HG02763 (cell line): Measurements from ENCODE around the gene APOL2.
"Not testable (repeated sequence)": the region's sequence is repeated elsewhere in the genome, so short reads cannot be mapped to it uniquely, and the experiment has no call there.

Source experiments
- ATAC-seq: cut with Tn5 transposase; IDR thresholded peaks from one replicate; pipeline ENCODE4 v1.9.1; 2021; ENCODE audit warnings: mild to moderate bottlenecking, moderate library complexity; ENCODE audit not compliant: unreplicated experiment

The APOL2 gene

DNA sequence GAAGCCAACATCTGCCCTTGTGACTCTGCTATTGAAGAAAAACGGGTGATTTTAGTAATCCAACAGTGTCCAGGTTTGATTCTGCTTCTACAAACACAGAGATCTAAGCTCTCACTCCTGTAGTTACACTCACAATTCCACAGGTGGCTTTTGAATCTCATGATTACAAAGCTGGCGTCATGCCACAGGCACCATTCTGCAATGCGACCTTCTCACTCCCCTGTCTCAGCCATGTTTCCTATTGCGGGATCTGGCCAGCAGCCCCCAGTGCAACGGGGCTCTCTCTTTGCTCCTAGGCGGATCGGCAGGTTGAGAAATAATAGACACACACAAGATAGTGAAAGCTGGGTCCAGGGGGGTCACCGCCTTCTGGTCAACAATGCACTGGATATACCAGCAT lies 36.4 kb downstream of the APOL2 start:
- ATAC-seq: not testable (repeated sequence)

DNA sequence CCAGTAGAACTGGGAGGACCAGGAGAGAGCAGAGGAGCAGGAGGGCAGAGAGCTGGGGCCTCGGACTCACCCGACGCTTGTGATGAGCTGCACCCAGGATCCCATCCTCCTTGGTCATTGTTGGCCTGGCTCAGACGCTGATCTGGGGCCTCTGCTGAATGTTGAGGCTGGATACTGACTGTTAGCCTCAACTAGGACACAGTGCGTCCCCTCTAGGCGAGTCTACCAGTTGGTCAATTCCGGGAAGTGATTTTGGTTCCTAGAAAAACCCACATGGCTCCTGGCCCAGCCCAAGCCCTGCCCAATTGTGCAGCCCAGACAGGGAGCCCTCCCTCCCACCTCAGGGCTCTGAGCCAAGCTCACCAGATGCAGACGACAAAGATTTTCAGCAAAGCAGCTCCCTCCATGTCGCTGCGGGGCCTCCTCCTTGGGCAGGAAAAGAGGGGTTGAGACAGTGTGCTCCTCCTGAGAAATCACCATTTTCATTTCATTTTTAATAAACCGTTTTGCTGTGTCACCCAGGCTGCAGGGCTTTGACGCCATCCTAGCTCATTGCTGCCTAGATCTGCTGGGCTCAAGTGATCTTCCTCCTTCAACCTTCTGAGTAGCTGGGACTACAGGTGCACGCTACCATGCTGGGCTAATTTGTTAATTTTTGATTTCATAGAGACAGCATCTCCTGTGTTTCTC lies 37.6 kb downstream of the APOL2 start, which contains the start of gene APOL4:
TSS of gene APOL4 (minus strand) at position 180 of the 690 bp plus-strand sequence. CDS start at position 105, 75 bp downstream.
- no peak for ATAC-seq

DNA sequence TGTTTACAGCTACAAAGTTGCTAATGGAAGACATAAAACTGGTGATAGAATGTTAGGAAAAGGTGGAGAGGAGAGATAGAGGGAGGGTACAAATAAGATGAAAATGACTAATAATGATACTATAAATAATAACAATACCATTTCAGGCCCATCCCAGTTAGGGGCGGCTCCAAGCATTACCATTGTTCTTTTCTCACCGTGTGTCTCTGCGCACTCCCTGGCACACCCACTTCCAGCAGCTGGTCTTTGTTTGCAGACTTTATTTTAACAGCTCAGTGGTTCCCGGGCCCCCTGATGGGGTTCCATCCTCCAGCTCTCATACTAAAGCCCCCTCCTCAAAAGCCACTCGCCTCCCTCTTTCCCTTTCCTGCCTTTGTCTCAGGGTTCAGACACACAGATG lies 38.3 kb downstream of the APOL2 start:
- not testable (repeated sequence) for ATAC-seq

DNA sequence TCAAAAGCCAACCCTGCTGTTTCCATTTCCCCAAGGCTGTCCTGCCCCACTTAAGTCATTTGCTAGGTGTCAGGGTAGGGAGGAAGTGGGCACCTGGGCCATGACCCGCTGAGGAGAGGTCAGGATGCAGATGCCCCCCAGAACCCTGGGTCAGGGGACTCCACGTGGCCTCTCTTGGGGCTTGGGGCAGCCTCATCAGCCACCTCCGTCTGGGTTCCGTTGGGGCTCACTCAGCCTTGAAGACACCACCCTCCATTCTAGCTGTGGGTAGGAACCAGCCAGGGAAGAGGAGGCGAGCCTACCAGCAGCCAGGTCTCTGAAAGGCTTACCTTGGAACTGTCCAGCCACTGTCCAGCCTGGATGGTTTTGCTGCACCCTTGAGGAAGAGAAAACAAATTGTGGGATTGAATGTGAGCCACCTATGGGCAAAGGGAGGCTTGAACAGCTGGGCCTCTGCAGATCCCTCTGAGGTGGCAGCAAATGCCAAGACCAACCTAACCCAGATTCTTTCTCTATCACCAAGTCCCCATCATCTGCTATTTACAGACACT lies 40.3 kb downstream of the APOL2 start:
- ATAC-seq: no peak

DNA sequence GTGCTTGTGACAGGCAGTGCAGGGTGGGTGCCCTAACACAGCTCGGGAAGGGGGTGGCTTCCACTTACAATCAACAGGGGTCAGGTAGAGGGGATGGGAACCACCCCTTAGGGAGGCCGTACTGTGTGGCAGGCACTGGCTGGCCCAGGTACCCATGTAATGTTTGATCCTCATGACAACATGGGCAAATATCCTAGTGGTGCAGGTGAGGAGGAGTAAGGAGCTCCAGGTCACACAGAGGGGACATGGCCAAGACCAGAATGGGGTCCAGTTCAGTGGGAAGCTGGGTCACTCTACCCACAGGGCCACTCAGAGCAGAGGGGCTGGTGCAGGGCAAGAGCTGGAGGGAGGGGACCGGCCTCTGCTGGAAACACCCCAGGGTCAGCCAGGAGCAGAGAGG lies 40.8 kb downstream of the APOL2 start:
- ATAC-seq: no peak

DNA sequence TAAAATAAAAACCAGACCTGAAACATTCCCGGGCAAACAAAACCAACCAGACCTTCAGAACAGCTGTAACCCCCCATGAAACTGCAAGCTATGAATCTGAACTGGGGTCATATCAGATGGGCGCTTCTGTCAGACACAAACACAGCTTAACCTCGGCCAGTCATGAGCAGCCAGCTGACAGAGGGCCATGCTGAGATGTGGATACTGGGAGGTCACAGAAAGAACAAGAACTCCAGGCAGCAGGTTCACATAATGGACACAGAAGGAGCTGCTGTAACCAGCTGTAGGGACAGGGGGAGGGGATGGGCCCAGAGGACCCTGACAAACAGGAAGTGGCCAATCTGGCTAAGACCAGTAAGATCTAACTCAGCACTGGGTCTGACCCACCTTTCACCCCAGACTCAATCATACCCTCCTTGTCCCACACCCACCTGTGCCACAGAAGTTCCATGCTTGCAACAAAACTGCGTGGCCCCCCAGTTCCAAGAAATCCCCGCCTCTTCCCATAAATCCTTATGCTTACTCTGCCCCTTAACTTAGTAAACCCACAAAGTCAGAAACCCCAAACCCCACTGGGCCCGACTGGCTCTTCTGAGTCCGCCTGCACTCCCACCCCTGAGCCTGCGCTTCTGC lies 41.7 kb downstream of the APOL2 start:
- no peak for ATAC-seq

DNA sequence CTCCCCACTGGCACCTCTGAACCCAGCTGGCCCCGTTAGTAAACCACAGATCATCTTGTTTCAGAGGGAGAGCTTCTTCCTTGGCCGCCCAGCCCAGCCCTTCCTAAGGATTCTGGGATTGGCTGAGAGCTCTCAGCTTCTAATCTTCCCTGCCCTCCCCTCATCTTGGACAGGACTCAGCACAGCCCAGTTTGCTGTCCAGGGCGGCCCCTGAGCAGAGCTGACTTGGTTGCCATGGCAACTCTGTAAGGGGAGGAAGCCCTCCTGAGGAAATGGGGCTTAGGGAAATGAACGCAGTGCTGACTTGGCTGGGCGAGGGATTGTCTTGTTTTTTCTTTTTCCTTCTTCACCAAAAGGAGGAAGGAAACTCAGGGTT lies 42.3 kb downstream of the APOL2 start:
- no peak for ATAC-seq

DNA sequence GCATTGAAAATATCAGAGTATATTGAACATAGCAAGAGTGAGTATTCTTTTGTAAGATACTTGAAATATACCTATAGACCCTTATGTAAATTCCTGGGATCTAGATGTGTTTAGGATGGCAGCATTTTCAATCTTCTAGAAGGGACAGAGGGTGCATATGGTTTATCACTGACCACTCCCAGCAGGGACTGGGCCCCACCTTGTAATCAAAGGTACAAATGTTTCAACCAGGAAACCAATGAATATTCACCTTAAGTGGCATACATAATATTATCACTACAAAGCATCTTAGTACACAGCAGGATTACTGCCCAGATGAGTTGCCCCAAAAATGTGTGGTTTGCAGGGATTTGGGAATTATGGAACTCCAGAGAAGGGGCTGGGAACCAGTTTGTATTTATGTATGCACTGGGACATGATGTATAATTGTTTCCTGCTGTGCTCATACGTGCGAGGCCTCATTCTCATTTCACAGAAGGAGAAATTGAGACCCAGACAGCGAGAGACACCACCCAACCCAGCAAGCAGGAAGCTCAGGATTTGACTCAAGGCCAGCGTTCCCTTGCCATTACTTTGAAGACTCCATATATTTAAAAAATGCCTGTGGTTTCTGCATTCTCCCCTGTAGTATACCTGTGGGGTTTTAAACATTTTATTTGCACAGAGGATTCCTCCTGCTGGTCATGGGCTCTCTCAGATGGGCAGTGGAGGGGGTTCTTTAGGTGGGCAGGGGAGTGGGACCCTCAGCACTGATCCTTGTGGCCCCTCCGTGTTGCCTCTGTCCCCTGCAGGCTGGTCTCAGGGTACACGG lies 42.9 kb downstream of the APOL2 start:
- no peak for ATAC-seq

DNA sequence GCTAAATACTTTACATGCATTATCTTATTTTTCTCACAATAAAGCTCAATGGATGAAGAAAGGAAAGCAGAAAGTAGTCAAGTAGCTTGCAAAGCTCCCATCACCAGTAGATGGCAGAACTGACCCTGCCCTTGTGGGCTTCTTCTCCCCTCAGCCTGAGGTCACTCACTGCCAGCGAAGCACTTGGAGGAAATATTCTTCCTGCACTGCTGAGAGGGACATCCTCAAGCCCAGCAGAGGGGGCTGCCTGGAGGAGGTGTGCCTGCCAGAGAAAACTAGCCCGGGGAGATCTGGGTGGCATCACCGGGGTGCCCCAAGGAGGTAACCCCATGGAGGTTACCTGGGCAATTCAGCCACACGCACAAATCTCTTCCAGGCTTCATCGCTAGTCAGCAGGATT lies 44.4 kb downstream of the APOL2 start:
- ATAC-seq: no peak

DNA sequence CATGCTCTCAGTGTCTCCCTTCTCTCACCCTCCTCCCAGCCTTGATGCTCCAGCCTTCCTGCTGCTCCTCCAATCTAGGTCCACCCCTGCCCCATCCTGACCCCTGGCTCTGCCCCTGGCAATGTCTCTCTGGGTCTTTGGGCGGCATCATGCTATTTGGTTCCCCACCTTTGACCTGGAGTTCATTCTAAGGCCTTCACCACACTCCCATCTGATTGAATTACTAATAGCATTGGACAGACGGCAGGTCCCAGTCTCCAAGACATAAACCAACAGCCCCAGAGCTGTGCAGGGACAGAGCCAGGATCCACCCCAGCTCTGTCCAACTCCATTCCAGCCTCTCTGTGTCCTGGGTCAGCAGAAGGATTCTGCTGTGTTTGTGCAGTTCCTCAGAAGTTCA lies 44.9 kb downstream of the APOL2 start:
- no peak for ATAC-seq

DNA sequence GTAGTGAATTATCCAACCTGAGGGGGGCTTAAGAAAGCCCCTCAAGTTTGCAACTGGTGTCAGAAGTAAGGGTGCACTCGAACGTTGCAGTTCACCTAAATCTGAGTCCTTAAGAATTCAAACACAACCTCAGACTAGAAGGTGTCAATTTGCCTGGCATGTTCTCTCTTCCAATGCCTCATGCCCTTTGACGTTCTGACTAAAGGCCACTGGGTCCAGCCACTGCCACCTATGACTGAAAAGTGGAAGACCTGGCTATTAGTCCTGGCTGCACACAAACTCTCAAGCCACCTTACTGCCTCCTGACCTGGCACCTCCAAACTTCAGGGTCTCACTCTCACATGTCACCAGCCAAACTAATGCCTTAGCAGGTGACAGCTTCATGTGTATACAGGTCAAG lies 45.8 kb downstream of the APOL2 start:
- no peak for ATAC-seq

DNA sequence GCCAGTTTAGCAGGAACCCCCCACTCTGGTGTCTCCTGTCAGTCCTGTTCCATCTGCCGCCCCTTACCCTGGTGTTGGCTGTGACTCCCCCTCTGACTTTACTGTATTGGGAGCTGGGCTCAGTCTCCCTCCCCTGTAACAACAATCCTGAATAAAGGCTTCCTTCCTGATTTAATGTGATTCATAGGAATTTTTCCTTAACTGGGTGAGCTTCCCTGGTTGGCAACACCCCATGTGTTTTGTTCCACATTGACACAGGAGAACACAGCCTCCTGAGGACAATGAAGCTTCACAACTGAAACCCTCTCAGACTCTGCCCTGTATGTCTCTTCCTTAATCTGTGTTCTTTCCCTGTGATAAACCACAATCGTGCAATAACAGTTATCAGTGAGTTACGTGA lies 46.2 kb downstream of the APOL2 start:
- no peak for ATAC-seq

DNA sequence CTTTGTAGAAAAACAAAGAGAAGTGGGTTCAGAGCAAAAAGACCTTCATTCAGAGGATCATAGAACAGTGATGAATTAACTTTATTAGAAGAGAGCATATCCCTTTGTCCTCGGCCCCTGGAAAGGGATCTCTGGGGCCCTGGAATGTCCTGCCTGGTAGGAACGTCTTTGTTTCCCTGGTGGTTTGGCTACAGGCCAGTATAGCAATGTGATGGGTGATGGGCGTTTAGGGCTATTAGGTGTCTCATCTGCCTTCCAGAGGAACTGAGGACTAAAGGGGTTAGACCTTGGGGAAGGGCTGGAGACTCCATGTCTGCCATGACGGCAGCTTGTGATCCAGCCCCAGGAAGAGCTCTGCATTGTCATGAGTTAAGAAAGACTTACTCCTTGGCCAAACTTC lies 46.8 kb downstream of the APOL2 start:
- ATAC-seq: no peak

DNA sequence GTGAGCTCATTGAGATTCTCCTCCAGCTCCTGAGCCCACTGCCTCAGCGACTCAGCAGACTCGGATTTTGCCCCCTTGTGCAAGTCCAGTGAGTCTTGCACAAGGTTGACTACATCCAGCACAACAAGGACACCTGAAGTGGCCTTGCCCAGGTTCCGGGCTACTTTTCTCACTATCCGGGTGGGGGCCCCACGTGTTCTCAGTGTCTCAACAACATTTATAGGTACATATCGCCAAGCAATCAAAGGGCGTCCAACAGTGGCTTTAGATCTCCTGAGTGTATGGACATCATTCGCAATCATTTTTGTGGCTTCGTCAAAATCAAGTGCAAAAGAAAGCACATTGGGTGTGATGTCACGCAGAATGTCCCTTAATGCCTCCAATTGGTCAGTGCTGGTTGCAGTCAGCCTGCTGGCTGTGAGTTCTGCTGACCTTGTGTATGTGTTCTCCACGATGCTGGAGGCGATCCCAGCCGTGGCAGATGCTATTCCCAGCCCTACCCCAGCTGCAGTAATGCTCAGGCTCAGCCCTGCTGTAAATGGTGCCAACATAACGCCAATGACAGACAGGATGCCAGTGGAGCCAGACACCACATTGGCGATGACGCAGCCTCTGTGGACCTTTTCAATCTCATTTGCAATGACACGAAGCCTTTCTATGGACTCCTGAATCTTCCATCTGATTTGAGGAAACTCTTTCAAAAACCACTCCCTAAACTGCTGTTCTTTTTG lies 48.1 kb downstream of the APOL2 start:
- no peak for ATAC-seq

DNA sequence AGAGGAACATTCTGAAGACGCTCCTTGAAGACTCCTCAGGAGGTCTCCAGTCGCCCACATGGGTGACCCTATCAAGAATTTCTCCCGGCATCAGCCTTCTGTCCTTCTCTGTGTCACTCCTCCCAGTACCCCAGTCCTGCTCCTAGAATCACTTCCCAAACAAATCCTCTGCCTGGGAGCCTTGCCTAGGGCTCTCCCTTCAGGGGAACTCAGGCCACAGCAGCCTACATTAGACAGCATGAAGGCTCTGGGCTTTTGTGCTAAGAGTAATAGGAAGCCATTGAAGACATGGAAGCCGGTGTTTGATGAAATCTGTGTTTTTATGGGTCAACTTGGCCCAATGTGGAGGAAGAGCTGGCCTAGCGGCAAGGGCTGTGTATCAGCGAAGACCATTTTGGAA lies 51.5 kb downstream of the APOL2 start:
- ATAC-seq: not testable (repeated sequence)

DNA sequence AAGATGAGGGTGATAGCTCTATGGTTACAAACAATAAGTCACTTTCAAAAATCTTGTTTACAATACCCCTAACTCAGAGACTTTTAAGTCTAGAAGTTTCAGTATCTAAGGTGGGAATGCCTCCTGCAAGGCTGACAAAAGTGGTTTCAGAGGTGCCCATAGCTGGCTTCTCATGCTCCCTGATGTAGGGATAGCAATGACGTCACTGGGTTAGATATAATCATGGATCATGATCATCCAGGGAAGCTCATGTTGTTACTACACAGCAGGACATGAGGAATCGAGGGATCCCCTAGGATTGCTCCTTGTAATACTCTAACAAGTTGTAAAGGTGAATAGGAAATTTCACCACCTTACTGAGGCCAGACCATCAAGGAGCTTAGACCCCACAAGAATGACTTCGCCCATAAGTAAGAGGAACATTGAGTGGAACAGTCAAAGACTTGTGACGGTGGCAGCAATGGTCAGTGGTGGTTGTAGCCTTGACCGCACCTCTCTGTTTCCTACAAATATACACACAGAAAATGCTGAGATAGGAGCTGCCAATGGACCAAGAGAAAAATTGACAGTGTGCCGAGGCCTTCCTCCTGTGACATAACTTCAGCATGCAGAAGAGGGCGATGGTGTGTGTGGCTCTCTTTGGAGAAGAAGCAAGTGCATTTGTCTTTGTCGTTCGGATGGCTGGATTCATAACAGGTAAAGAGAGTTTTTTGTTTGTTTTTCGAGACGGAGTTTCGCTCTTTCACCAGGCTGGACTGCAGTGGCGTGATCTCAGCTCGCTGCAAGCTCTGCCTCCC lies 53.3 kb downstream of the APOL2 start:
- ATAC-seq: no peak

DNA sequence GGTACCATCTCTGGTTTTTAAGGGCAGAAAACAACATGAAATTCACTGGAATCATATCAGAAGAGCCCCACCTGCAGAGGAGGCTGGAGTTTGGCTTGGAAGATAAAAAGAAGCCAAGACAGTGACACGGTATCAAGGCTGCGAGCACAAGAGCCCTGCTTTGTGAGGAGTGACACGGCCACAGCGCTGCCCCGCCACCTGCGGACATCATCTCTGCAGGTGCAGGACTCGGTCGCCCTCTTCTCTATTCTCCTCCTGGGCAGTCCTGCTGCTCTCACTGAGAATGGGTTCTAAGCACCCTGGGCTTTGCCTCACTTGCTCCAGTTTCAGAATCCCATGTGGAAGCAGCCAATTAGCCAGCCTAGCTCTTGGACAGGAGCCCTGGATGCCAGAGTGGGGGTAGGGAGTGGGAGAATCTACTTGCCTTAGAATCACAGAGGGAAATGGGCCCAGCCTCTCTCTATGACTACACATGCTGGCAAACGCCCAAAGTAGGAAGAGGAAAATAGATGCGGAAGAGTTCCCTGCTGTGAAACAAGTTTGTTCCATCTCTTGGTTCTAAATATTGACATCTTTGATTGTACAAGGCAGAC lies 54.8 kb downstream of the APOL2 start:
- no peak for ATAC-seq

DNA sequence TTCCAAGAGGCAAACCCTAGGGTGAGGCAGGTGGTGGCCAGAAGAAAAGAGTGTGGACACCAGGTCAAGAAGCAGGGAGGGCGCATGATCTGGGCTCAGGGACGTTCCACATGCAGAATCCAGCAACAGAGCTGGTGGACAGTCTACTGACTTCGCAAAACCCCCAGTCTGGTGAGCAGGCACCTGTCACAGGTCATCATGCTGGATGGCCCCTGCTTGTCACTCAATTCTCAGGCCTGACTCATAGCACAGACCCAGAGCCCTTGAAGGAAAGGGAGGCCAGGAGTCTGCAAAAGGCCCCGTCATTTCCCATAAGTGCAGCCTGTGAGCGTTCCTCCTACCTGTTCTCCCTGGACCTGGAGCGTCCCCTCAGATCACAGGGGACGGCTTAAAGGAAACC lies 55.9 kb downstream of the APOL2 start:
- no peak for ATAC-seq

DNA sequence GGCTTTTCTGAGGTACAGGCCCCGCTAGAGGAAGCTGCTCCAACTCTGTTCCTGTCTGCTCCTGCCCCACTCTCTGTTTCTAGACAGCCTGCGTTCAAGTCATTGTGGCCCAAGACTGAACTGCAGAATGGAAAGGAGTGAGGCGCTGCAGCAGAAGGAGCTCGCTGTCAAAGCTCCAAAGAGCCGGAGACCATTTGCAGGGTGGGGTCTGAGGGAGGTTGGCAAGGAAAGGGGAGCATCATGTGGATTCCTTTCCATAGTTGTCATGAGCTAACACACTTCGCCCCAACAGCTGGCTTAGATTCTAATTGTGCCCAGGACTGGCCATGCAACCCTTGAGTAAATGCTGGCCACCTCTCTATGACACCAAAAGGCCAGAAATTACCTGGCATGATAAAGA lies 56.5 kb downstream of the APOL2 start:
- no peak for ATAC-seq

DNA sequence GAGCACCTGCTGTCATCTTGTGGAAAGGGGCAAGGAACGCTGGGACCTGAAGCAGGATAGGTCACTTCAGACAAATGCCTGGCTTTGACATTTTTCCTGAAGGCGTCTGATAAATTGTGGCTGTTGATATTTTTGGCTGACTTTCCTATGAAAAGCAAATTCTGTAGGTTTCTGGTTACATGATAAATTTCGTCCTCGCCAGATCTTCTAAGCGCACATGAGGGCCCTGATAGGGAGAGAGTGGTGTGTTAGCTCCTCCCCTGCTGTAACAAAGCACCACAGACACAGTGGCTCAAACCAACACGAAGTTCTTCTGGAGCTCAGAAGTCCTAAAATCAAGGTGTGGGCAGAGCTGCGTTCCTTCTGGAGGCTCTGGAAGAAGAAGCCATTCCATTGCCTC lies 57.3 kb downstream of the APOL2 start:
- no peak for ATAC-seq
